Kidney tubule cell (primary cell): Measurements from ENCODE around the gene MYMX.
A peak's percentile ranks its signal among the peaks of the same experiment; 100 is the strongest.

Source experiments
- DNase-seq: peaks from one replicate; pipeline ENCODE4 v3.0.0-alpha.2; 2018; ENCODE audit warnings: low spot score

Gene MYMX

DNA sequence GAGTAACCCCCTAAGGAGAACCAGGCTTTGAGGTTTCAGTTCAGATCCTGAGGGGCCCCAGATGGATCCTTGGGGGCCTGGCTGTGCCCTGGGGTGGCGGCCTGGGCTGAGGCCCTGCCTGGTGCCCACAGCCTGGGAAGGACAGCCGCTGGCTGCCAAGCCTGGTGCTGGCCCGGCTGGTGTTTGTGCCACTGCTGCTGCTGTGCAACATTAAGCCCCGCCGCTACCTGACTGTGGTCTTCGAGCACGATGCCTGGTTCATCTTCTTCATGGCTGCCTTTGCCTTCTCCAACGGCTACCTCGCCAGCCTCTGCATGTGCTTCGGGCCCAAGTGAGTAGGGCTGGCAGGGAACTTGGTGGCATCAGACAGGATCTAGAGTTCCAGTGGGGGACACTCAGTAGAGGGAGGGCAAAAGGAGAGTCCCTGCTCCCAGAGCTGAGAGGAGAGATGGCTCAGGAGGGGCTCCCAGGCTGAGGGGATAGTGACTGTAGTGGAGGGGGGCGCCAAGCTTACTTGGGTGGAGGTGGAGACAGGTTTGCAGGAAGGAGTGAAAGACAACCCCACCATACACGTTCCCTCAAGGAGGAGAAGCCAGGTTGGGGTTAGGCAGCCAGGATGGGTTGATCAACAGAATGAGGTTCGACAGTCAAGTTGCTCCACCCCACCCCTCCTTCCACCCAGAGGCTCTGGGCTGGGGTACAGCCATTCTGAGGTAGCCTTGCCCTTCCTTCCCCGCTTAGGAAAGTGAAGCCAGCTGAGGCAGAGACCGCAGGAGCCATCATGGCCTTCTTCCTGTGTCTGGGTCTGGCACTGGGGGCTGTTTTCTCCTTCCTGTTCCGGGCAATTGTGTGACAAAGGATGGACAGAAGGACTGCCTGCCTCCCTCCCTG is 16.2 kb downstream of the MYMX start:
- no peak for DNase-seq

DNA sequence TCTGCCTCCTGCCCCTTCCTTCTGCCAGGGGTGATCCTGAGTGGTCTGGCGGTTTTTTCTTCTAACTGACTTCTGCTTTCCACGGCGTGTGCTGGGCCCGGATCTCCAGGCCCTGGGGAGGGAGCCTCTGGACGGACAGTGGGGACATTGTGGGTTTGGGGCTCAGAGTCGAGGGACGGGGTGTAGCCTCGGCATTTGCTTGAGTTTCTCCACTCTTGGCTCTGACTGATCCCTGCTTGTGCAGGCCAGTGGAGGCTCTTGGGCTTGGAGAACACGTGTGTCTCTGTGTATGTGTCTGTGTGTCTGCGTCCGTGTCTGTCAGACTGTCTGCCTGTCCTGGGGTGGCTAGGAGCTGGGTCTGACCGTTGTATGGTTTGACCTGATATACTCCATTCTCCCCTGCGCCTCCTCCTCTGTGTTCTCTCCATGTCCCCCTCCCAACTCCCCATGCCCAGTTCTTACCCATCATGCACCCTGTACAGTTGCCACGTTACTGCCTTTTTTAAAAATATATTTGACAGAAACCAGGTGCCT is 16.9 kb downstream of the MYMX start:
- no peak for DNase-seq

GRCh38 chr6:44234101-44235025 is 17.6 kb downstream of the MYMX start:
- peak; percentile 88 for DNase-seq

- no peak for DNase-seq
Measured at GRCh38 chr6:44235269-44235668, 18.5 kb downstream of the MYMX start.

GRCh38 chr6:44235891-44236516 is 19.3 kb downstream of the MYMX start:
- DNase-seq = no peak

DNA sequence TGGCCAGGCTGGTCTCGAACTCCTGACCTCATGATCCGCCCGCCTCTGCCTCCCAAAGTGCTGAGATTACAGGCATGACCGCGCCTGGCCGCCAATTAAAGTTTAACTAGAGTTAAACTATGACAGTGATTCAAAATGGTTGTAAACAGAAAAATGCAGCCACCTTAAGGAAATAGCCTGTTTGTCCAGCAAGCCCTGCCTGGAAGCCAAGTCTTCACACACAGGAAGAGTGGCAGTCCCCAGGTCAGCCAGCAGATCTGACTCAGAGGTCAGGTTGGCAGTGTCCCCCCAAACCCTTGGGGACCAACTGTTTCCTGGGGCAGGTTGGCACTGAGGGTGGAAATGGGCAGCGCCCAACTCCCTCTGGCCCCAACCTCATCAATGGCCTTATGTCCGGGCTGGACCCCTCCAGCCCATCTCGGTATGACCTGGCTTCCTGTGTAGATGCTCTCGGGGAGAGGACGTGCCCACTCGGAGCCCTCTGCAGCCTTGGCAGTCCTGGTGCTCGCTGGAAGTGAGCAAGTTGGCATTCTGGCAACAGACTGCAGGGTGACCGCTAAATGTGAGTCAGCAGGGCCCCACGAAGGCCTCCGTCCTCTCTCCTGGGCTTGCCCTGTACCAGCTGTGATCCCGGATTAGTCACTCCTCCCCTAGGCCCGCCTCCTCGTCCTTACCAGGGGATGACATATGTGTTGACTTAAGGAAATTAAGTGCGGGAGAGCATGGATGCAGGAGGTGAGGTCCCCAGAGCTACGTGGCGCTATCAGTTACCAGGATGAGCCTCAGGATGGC is 20.5 kb downstream of the MYMX start:
- DNase-seq = peak; percentile 100

DNA sequence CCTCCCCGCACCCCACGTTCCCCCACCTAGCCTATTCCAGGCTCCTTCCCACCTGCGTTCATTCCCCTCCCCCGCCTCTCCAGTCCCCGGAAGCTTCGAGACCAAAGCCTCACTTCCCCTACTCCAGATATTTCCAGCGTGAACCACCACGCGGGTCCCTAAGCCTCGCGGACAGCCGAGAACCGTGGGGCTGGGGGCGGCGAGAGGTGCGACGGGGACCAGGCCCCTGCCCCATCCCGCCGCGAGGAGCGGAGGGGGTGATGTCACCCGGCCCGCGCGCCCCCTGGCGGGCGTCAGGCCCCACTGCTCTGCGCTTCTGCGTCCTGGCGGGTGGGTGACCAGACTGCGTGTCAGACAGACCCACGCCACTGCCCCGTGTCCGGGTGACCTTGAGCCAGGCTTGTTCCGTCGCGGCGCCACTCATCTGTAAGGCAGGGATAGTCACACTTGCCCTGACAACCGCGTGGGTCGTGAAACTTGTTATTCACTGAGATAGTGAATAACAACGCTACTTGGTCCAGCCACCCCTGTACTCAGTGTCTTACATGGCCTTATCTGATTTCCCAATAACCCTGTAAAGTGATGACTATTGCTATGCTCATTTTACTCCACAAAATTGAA is 21.2 kb downstream of the MYMX start:
- peak; percentile 78 for DNase-seq

- peak; percentile 43 for DNase-seq
Measured at GRCh38 chr6:44238687-44239350, 22.1 kb downstream of the MYMX start.

GRCh38 chr6:44243345-44243744 is 26.6 kb downstream of the MYMX start:
- DNase-seq = no peak

DNA sequence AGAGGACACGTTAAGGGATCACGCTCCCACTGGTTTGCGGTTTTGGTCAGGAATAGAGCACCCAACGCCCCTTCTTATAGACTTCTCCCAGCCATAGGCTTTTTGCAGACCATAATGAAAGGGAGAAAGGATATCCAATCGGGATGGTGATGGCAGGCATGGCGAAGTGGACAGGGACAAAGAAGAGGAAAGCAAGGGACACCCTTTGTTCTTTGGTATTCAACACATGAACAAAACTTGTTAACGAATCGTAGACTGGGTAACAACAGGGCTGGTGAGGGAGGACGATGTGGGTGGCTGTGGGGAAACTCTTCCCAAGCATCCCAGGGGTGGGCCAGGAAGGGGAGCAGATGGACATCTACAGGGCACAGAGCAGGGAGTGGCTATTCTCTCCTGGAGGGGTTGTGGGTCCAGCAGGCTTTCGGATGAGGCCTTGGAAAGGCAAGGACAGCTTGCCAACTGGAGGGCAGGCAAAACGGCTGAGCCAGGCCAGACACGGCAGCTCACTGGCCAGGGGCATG is 28.7 kb downstream of the MYMX start:
- DNase-seq = no peak

DNA sequence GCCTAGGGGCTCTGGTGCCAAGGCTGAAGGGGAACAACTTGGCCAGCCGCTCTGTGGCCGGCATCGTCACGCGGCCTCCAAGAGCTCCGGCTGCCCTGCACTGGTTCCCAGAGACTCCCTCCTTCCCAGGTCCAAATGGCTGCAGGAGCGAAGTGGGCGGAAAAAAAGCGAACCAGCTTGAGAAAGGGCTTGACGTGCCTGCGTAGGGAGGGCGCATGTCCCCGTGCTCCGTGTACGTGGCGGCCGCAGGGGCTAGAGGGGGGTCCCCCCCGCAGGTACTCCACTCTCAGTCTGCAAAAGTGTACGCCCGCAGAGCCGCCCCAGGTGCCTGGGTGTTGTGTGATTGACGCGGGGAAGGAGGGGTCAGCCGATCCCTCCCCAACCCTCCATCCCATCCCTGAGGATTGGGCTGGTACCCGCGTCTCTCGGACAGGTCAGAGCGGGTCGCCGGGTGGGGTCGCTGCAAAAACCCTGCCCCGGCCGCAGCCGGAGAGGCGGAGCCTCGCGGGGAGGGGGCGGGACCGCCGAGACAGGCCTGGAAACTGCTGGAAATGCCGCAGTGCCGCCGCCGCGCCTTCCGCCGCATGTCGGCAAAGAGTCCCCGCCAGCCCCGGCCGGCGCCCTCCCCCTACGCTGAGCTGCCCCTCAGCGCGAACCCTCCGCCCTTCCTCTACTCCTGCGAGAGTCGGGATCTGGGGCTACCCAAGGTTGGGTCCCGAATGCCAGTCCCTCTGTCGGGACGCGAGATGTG is 29.4 kb downstream of the MYMX start:
- DNase-seq = peak; percentile 90

GRCh38 chr6:44246663-44247337 is 30.1 kb downstream of the MYMX start, which contains the start of gene HSP90AB1:
HSP90AB1 (plus strand) TSS chr6:44247101; CDS start chr6:44248630, 1,529 bp downstream.
- DNase-seq = peak; percentile 100

DNA sequence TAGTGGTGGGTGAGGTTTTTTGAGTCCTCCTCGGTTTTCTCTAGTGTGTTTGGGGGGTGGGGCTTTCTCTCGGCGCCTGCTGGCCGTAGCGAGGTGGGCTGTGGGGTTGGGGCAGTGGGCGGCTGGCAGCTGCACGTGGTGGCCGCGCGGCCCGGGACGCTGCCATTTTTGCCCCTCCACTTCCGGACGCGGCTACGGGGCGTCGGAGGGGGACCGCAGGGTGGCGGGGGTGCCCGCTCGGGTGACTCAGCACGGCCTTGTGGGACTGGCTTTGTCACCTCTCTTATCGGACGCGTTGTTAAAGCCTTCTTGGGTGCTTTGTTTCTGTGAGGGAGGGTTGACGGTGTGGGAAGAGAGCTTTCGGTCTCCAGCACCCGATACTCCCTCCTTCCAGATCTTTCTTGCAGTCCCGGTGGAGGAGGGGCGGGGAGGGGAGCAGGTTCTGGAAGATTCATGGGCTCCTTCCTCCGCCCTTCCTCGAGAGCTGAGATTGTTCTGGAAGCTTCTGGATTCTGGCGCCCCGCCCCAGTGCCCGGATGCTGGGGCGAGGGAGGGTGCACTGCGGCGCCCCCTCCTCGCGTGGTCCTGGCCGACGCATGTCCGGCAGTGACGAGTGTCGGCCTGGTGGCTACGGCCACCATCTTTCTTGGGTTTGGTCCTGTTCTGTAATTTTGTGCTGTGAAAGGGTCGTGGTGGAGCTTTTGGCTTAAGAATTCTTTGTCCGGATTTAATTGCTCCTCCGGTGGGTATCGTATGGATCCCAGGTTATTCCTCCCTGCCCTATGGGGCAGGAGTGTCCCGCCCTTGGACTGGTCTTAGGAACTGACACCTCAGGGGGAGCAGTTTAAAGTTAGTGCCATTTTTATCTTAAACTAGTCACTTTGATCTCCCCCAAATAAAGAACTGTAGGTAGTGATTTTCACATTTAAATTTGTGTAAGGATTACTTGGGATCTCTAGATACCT is 30.9 kb downstream of the MYMX start:
- DNase-seq = peak; percentile 72

DNA sequence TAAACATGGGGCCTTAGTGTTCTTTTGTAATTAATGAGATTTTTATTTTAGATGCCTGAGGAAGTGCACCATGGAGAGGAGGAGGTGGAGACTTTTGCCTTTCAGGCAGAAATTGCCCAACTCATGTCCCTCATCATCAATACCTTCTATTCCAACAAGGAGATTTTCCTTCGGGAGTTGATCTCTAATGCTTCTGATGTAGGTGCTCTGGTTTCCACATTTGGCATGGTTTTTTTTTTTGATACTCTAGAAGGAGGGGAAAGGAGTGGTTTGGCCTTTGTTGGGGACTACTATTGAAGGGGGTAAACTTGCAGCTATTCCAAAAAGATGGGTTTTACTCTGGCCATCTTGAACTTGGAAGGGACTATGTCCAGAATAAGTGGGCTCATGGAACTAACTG is 31.9 kb downstream of the MYMX start:
- no peak for DNase-seq

DNA sequence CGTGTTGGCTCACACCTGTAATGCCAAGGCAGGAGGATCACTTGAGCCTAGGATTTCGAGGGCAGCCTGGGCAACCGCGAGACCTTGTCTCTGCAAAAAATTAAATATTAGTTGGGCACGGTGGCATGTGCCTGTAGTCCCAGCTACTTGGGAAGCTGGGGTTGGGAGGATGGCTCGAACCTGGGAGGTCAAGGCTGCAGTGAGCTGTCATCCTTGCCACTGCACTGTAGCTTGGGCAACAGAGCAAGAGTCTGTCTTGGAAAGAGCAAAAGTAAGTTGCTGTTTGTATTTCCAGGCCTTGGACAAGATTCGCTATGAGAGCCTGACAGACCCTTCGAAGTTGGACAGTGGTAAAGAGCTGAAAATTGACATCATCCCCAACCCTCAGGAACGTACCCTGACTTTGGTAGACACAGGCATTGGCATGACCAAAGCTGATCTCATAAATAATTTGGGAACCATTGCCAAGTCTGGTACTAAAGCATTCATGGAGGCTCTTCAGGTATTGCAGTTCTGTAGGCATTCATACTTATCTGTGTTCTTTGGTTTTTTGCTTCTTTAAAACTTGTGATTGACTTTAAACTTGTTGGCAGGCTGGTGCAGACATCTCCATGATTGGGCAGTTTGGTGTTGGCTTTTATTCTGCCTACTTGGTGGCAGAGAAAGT is 32.5 kb downstream of the MYMX start:
- no peak for DNase-seq

DNA sequence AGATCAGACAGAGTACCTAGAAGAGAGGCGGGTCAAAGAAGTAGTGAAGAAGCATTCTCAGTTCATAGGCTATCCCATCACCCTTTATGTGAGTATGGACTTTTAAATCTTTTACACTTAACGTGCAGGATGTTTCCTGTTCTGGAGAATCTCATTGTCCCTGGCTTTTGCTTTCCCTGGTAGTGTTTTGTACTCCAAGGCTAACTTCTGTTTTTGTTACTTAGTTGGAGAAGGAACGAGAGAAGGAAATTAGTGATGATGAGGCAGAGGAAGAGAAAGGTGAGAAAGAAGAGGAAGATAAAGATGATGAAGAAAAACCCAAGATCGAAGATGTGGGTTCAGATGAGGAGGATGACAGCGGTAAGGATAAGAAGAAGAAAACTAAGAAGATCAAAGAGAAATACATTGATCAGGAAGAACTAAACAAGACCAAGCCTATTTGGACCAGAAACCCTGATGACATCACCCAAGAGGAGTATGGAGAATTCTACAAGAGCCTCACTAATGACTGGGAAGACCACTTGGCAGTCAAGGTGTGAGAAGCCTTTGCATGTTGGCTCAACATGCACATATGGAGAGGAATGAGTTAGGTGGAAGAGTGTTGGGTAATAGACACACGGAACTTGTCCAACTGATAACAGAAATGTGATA is 33.5 kb downstream of the MYMX start:
- no peak for DNase-seq
